AG04450 (cell line): Measurements from ENCODE around the gene ST7L. TPM values are rescaled to one million over a fixed set of nuclear protein-coding genes. Genes with fewer than 3 reads are reported as not detected.

Experiments used
- CTCF ChIA-PET: fragments of 300-600, 350-600 bp; formaldehyde crosslinking; extraction: SDS; loops from one replicate; lab custom pipeline; 2022; ENCODE audit warnings: antibody characterized with exemption, inconsistent platforms; lab: Charles Lee
- POLR2A ChIA-PET: fragments of 350-600 bp; formaldehyde crosslinking; extraction: SDS; loops from one replicate; lab custom pipeline; 2021; ENCODE audit warnings: antibody characterized with exemption, inconsistent platforms; lab: Yijun Ruan, JAX
- DNase-seq: peaks from one replicate; pipeline ENCODE4 v3.0.0-alpha.2; 2011; ENCODE audit warnings: low read depth, low spot score
- H3K27ac ChIP-seq: one replicate; pipeline ENCODE4 v1.5.1; 2012; ENCODE audit warnings: low read depth, low read length, control low read depth
- H3K27me3 ChIP-seq: one replicate; pipeline ENCODE4 v1.6.0; 2012; ENCODE audit warnings: low read length; ENCODE audit not compliant: control insufficient read depth, insufficient read depth
- H3K4me3 ChIP-seq: 2 replicates; pipeline ENCODE4 v1.5.1; 2011; ENCODE audit warnings: mild to moderate bottlenecking, low read depth, low read length, control low read depth
- H3K9me3 ChIP-seq: 2 replicates; pipeline ENCODE4 v1.5.1; 2012; ENCODE audit warnings: low read length; ENCODE audit not compliant: control insufficient read depth, insufficient read depth
- polyA plus RNA-seq: library from polyadenylated mRNA; depleted of rRNA; stranded (reverse); fragments of >200 nt; gene quantifications from 2 replicates; pipeline ENCODE4 v1.2.3, GENCODE V29; 2011
- TF ChIP-seq, protein P1 (sequence below): IDR thresholded peaks from 2 replicates; pipeline ENCODE4 v1.5.1; 2011; ENCODE audit warnings: low read depth, low read length, control low read depth, inconsistent platforms

ST7L gene
- polyA plus RNA-seq, 1 experiment = 13.5 TPM

DNA sequence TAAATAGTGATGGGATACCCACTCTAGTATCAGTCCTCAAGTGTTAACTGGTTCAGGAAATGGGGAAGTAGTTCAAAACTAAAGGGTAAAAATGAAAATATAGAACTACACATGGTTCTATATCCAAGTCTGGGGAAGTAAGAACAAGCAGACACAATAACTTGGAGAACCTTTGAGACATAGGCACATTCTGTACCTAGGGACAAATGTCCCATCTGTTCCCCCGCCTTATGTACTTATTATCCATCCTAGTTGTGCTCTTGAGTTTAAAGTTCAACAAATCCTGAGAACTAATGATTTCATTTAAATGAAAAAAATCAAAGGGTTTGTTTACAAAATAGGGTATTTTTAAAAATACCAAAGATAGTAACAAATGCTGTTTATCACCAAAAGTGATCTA, 77.6 kb downstream of the ST7L start:
- no peaks in the 10 kb centered on the region for H3K9me3 ChIP-seq
- POLR2A ChIA-PET = no interaction called here
- no peak for DNase-seq
- CTCF ChIA-PET = interaction anchor here (0.9 to 1.4 kb wide), 2 partner anchors 13 to 172 kb away, joined by 4 to 6 read pairs; no protein-coding TSS in a partner anchor
- no peak overlapping the region for H3K4me3 ChIP-seq
- TF ChIP-seq, protein P1, sequence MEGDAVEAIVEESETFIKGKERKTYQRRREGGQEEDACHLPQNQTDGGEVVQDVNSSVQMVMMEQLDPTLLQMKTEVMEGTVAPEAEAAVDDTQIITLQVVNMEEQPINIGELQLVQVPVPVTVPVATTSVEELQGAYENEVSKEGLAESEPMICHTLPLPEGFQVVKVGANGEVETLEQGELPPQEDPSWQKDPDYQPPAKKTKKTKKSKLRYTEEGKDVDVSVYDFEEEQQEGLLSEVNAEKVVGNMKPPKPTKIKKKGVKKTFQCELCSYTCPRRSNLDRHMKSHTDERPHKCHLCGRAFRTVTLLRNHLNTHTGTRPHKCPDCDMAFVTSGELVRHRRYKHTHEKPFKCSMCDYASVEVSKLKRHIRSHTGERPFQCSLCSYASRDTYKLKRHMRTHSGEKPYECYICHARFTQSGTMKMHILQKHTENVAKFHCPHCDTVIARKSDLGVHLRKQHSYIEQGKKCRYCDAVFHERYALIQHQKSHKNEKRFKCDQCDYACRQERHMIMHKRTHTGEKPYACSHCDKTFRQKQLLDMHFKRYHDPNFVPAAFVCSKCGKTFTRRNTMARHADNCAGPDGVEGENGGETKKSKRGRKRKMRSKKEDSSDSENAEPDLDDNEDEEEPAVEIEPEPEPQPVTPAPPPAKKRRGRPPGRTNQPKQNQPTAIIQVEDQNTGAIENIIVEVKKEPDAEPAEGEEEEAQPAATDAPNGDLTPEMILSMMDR = no peak
- no peak overlapping the region for H3K27ac ChIP-seq
- peaks cover 3% of the 10 kb centered on the region for H3K27me3 ChIP-seq

DNA sequence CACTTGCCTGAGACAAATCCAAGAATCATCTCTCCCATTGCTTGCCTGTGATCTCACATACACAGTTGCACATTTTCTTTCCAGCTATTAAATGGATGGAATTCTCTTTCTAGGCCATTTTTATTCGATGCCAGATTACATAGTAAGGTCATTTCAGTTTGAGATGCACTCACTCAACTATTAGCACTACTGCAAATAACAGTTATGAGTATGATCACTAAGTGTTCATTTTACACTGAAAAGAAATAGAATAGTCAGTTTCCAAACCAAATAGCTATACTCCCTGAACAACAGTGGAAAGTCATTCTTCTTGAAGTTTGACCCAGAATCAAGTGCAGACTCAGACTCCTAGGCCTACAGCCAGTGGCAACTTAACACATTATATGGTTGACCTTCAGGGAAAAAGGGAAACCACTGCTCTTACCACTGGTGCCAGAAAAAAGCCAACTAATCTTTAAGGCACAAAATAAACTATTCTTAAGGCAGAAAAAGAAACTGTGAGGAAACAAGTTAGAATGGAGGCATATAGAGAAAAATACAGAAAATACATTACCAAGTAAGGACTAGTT, 78.6 kb downstream of the ST7L start:
- no peak overlapping the region for H3K4me3 ChIP-seq
- ChIA-PET POLR2A (interaction anchor here (0.5 kb wide), 1 partner anchor 79 kb away, joined by 3 read pairs; no protein-coding TSS in a partner anchor), CTCF (interaction anchor here (0.7 to 4.4 kb wide), 4 partner anchors 12 to 74 kb away, joined by 3 to 19 read pairs (median 5); no protein-coding TSS in a partner anchor)
- H3K27me3 ChIP-seq = peaks cover 3% of the 10 kb centered on the region
- H3K9me3 ChIP-seq = no peaks in the 10 kb centered on the region
- no peak overlapping the region for H3K27ac ChIP-seq
- no peak for DNase-seq
- TF ChIP-seq, protein P1 = no peak

DNA sequence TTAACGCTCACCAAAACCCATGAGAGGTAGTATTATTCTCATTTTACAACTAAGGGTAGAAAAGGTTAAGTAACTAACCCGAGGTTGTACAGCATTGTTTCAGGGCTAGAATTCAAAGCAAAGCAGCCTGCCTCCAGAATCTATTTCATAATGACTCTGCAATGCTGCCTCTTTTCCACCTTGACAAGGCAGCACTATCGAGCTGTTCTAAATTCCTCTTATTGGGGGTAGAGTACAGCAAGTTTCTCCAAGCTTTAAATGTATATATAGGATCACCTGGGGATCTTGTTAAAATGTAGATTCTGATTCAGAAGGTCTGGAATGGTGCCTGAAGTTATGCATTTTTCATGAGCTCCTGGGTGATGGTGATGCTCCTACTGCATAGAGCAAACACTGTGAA, 80.1 kb downstream of the ST7L start:
- Histone ChIP-seq H3K4me3 (no peak overlapping the region), H3K27ac (no peak overlapping the region), H3K9me3 (no peaks in the 10 kb centered on the region), H3K27me3 (peaks cover 3% of the 10 kb centered on the region)
- TF ChIP-seq, protein P1 = no peak
- CTCF ChIA-PET = interaction anchor here (0.6 to 4.4 kb wide), 2 partner anchors 37 to 328 kb away, joined by 4 to 19 read pairs; no protein-coding TSS in a partner anchor
- DNase-seq = no peak
- POLR2A ChIA-PET = interaction anchor here (0.6 kb wide), 1 partner anchor 66 kb away, joined by 4 read pairs; no protein-coding TSS in a partner anchor

DNA sequence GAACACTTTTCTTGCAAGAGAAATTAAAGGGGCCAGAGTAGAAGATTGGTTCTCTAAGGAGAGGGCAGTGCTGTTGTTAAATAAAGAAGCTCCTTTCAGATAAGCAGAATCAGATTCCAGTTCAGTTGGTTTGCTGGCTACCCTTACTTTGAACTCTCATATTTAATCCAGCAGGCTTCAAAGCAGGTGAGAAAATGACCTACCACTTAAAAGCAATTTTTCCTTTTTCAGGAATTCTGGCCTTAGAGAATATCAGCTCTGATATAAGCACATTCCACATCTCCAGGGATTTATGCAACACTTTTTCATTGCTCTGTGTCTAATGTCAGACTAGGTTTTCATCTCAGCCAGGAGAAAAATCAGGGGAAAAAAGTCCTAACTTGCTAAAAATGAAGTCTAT, 81.5 kb downstream of the ST7L start:
- CTCF ChIA-PET = interaction anchor here (0.8 to 4.4 kb wide), 2 partner anchors 36 to 39 kb away, joined by 3 to 19 read pairs; no protein-coding TSS in a partner anchor
- H3K27me3 ChIP-seq = peaks cover 3% of the 10 kb centered on the region
- no peak overlapping the region for H3K27ac ChIP-seq
- TF ChIP-seq, protein P1 = no peak
- no peak for DNase-seq
- H3K4me3 ChIP-seq = no peak overlapping the region
- POLR2A ChIA-PET = no interaction called here
- no peaks in the 10 kb centered on the region for H3K9me3 ChIP-seq

DNA sequence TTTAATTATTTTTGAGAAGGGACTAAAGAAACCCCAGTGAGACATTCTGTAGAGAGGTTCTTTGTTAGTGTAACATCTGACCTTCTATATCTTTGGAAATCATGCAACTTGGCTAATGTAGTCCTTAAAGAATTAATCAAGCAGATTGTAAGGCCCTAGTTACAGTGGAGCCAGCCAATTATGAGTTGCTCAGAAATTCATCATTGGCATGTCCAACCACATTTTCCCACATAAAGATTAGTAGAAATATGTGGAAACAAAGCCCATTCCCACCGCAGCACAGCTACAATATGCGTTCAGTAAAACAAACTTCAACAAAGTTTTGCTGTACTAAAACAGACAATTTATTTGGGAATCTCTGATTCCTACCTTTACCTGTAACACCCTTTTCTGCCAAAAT, 82.4 kb downstream of the ST7L start:
- DNase-seq = no peak
- Histone ChIP-seq H3K27me3 (peaks cover 3% of the 10 kb centered on the region), H3K4me3 (no peak overlapping the region), H3K27ac (no peak overlapping the region), H3K9me3 (no peaks in the 10 kb centered on the region)
- ChIA-PET POLR2A (no interaction called here), CTCF (interaction anchor here (4.4 kb wide), 1 partner anchor 35 kb away, joined by 19 read pairs; no protein-coding TSS in a partner anchor)
- TF ChIP-seq, protein P1 = no peak
